Measurements from ENCODE around the gene FOXE1.

- TF ChIP-seq CTCF (IDR thresholded peaks at IDR 0.05) (no peak), POLR2A (IDR thresholded peaks at IDR 0.05) (no peak)
Observed at GRCh38 chr9:97861148-97861475, 8.1 kb downstream of the FOXE1 start.

Measured in right lobe of liver (tissue), 4 donors.